Activated naive CD8-positive, alpha-beta T cell treated with anti-CD3 and anti-CD28 coated beads, Interleukin-2, amount 50 U/mL, for 24 hours (primary cell): ENCODE data around the gene RBM23.

Source experiments
- ATAC-seq: fragments of 150-1000 bp; cut with Tn5 transposase; one replicate; pipeline ENCODE4 v1.10.0; 2021
- DNase-seq: peaks from one replicate; pipeline ENCODE4 v3.0.0; 2021
- H3K27ac Mint-ChIP-seq: one replicate; pipeline ENCODE4 v1.8.0; 2021; ENCODE audit warnings: mild to moderate bottlenecking, mixed read lengths
- H3K27me3 Mint-ChIP-seq: one replicate; pipeline ENCODE4 v1.8.0; 2021; ENCODE audit warnings: mixed read lengths
- H3K36me3 Mint-ChIP-seq: one replicate; pipeline ENCODE4 v1.8.0; 2021; ENCODE audit warnings: low read depth, mixed read lengths
- H3K4me1 Mint-ChIP-seq: one replicate; pipeline ENCODE4 v1.8.0; 2021; ENCODE audit warnings: mixed read lengths
- H3K4me3 Mint-ChIP-seq: one replicate; pipeline ENCODE4 v1.8.0; 2021; ENCODE audit warnings: mild to moderate bottlenecking, moderate library complexity, mixed read lengths
- H3K9me3 Mint-ChIP-seq: one replicate; pipeline ENCODE4 v1.8.0; 2021; ENCODE audit warnings: mixed read lengths

The RBM23 gene

GRCh38 chr14:22901799-22902198, 17.1 kb downstream of the RBM23 start:
- H3K27me3 Mint-ChIP-seq: no peaks in the 10 kb centered on the region
- no peak overlapping the region for H3K4me3 Mint-ChIP-seq
- no peaks in the 10 kb centered on the region for H3K9me3 Mint-ChIP-seq
- H3K4me1 Mint-ChIP-seq: peaks cover 16% of the 10 kb centered on the region
- DNase-seq: no peak
- peaks cover 47% of the 10 kb centered on the region for H3K36me3 Mint-ChIP-seq
- no peak for ATAC-seq
- no peak overlapping the region for H3K27ac Mint-ChIP-seq

- H3K36me3 Mint-ChIP-seq: peaks cover 36% of the 10 kb centered on the region
Measured at GRCh38 chr14:22900081-22900799, 18.7 kb downstream of the RBM23 start.

GRCh38 chr14:22898302-22899090, 20.5 kb downstream of the RBM23 start:
- Mint-ChIP-seq H3K27me3 (no peaks in the 10 kb centered on the region), H3K4me3 (no peak overlapping the region), H3K4me1 (peaks cover 16% of the 10 kb centered on the region), H3K9me3 (no peaks in the 10 kb centered on the region), H3K36me3 (peaks cover 20% of the 10 kb centered on the region), H3K27ac (peak overlapping the region; percentile 78)
- peak; percentile 96 for ATAC-seq
- DNase-seq: no peak

More at GRCh38 chr14:22900081-22900799, 18.7 kb downstream of the RBM23 start:
- Mint-ChIP-seq H3K4me3 (no peak overlapping the region), H3K9me3 (no peaks in the 10 kb centered on the region), H3K4me1 (peaks cover 16% of the 10 kb centered on the region), H3K27me3 (no peaks in the 10 kb centered on the region), H3K27ac (no peak overlapping the region)
- DNase-seq: no peak
- no peak for ATAC-seq

- DNase-seq: no peak
- Mint-ChIP-seq H3K4me3 (no peak overlapping the region), H3K27ac (no peak overlapping the region), H3K4me1 (peaks cover 16% of the 10 kb centered on the region), H3K36me3 (peaks cover 18% of the 10 kb centered on the region), H3K9me3 (no peaks in the 10 kb centered on the region), H3K27me3 (no peaks in the 10 kb centered on the region)
- ATAC-seq: no peak
Measured at GRCh38 chr14:22897357-22897756, 21.6 kb downstream of the RBM23 start.

GRCh38 chr14:22896760-22897159, 22.2 kb downstream of the RBM23 start:
- ATAC-seq (no peak), DNase-seq (no peak)
- H3K27ac Mint-ChIP-seq: no peak overlapping the region
- no peak overlapping the region for H3K4me3 Mint-ChIP-seq
- H3K9me3 Mint-ChIP-seq: no peaks in the 10 kb centered on the region
- H3K36me3 Mint-ChIP-seq: peaks cover 14% of the 10 kb centered on the region
- H3K27me3 Mint-ChIP-seq: no peaks in the 10 kb centered on the region
- H3K4me1 Mint-ChIP-seq: peaks cover 16% of the 10 kb centered on the region

GRCh38 chr14:22896356-22896755, 22.6 kb downstream of the RBM23 start:
- H3K27ac Mint-ChIP-seq: no peak overlapping the region
- no peak for ATAC-seq
- DNase-seq: no peak
- H3K9me3 Mint-ChIP-seq: no peaks in the 10 kb centered on the region
- peaks cover 11% of the 10 kb centered on the region for H3K36me3 Mint-ChIP-seq
- H3K4me3 Mint-ChIP-seq: no peak overlapping the region
- H3K4me1 Mint-ChIP-seq: peaks cover 16% of the 10 kb centered on the region
- no peaks in the 10 kb centered on the region for H3K27me3 Mint-ChIP-seq

- H3K27ac Mint-ChIP-seq: no peak overlapping the region
- no peaks in the 10 kb centered on the region for H3K9me3 Mint-ChIP-seq
- DNase-seq: no peak
- peaks cover 14% of the 10 kb centered on the region for H3K4me1 Mint-ChIP-seq
- ATAC-seq: no peak
- no peaks in the 10 kb centered on the region for H3K27me3 Mint-ChIP-seq
- H3K4me3 Mint-ChIP-seq: no peak overlapping the region
- peaks cover 7% of the 10 kb centered on the region for H3K36me3 Mint-ChIP-seq
Measured at GRCh38 chr14:22895402-22895801, 23.5 kb downstream of the RBM23 start.

GRCh38 chr14:22893706-22894105, 25.2 kb downstream of the RBM23 start:
- DNase-seq (no peak), ATAC-seq (no peak)
- Mint-ChIP-seq H3K27me3 (no peaks in the 10 kb centered on the region), H3K27ac (no peak overlapping the region), H3K4me3 (no peak overlapping the region), H3K4me1 (peaks cover 12% of the 10 kb centered on the region), H3K9me3 (no peaks in the 10 kb centered on the region), H3K36me3 (peaks cover 4% of the 10 kb centered on the region)

GRCh38 chr14:22892488-22892887, 26.5 kb downstream of the RBM23 start:
- Mint-ChIP-seq H3K27ac (no peak overlapping the region), H3K4me3 (no peak overlapping the region), H3K27me3 (no peaks in the 10 kb centered on the region), H3K36me3 (no peaks in the 10 kb centered on the region), H3K9me3 (no peaks in the 10 kb centered on the region), H3K4me1 (peaks cover 16% of the 10 kb centered on the region)
- ATAC-seq (no peak), DNase-seq (no peak)

- no peak overlapping the region for H3K27ac Mint-ChIP-seq
- peaks cover 29% of the 10 kb centered on the region for H3K4me1 Mint-ChIP-seq
- H3K4me3 Mint-ChIP-seq: no peak overlapping the region
- H3K27me3 Mint-ChIP-seq: no peaks in the 10 kb centered on the region
- ATAC-seq: no peak
- peaks cover 2% of the 10 kb centered on the region for H3K36me3 Mint-ChIP-seq
- H3K9me3 Mint-ChIP-seq: no peaks in the 10 kb centered on the region
- no peak for DNase-seq
Measured at GRCh38 chr14:22890416-22890815, 28.5 kb downstream of the RBM23 start.

GRCh38 chr14:22888662-22889061, 30.3 kb downstream of the RBM23 start:
- Mint-ChIP-seq H3K9me3 (no peaks in the 10 kb centered on the region), H3K4me1 (peaks cover 37% of the 10 kb centered on the region), H3K27ac (no peak overlapping the region), H3K27me3 (no peaks in the 10 kb centered on the region), H3K4me3 (no peak overlapping the region), H3K36me3 (peaks cover 2% of the 10 kb centered on the region)
- DNase-seq: no peak
- no peak for ATAC-seq

- H3K4me1 Mint-ChIP-seq: peaks cover 42% of the 10 kb centered on the region
- ATAC-seq: peak; percentile 20
- peaks cover 2% of the 10 kb centered on the region for H3K36me3 Mint-ChIP-seq
- DNase-seq: peak; percentile 57
- H3K27ac Mint-ChIP-seq: no peak overlapping the region
- H3K4me3 Mint-ChIP-seq: peak overlapping the region; percentile 84
- no peaks in the 10 kb centered on the region for H3K27me3 Mint-ChIP-seq
- H3K9me3 Mint-ChIP-seq: no peaks in the 10 kb centered on the region
Measured at GRCh38 chr14:22887990-22888378, 31.0 kb downstream of the RBM23 start.

GRCh38 chr14:22887260-22887989, 31.5 kb downstream of the RBM23 start:
- ATAC-seq (peak; percentile 12), DNase-seq (peak; percentile 15)
- Mint-ChIP-seq H3K27me3 (no peaks in the 10 kb centered on the region), H3K4me3 (peak overlapping the region; percentile 84), H3K27ac (peak overlapping the region; percentile 89), H3K9me3 (no peaks in the 10 kb centered on the region), H3K36me3 (peaks cover 2% of the 10 kb centered on the region), H3K4me1 (peaks cover 45% of the 10 kb centered on the region)

GRCh38 chr14:22886500-22887259, 32.3 kb downstream of the RBM23 start:
- peak overlapping the region; percentile 89 for H3K27ac Mint-ChIP-seq
- H3K36me3 Mint-ChIP-seq: peaks cover 2% of the 10 kb centered on the region
- DNase-seq (peak; percentile 71), ATAC-seq (peak; percentile 71)
- H3K9me3 Mint-ChIP-seq: no peaks in the 10 kb centered on the region
- H3K4me3 Mint-ChIP-seq: peak overlapping the region; percentile 84
- no peaks in the 10 kb centered on the region for H3K27me3 Mint-ChIP-seq
- H3K4me1 Mint-ChIP-seq: peaks cover 45% of the 10 kb centered on the region
